OCI-LY7 (cell line): ENCODE results near the gene POLQ.

Experiments
- CTCF ChIP-seq: fragments of 200-600 bp; sonication (generic); conservative IDR thresholded peaks from 2 replicates; pipeline ENCODE4 v1.5.1; 2014; ENCODE audit warnings: mild to moderate bottlenecking, antibody characterized with exemption, low read length, moderate library complexity, mixed read lengths
- EZH2phosphoT487 ChIP-seq: fragments of 200-600 bp; sonication (generic); IDR thresholded peaks from 2 replicates; pipeline ENCODE4 v1.6.1; 2018; ENCODE audit warnings: low read depth, borderline replicate concordance, mild to moderate bottlenecking, mixed run types, antibody characterized with exemption, low read length, moderate library complexity, mixed read lengths

DNA sequence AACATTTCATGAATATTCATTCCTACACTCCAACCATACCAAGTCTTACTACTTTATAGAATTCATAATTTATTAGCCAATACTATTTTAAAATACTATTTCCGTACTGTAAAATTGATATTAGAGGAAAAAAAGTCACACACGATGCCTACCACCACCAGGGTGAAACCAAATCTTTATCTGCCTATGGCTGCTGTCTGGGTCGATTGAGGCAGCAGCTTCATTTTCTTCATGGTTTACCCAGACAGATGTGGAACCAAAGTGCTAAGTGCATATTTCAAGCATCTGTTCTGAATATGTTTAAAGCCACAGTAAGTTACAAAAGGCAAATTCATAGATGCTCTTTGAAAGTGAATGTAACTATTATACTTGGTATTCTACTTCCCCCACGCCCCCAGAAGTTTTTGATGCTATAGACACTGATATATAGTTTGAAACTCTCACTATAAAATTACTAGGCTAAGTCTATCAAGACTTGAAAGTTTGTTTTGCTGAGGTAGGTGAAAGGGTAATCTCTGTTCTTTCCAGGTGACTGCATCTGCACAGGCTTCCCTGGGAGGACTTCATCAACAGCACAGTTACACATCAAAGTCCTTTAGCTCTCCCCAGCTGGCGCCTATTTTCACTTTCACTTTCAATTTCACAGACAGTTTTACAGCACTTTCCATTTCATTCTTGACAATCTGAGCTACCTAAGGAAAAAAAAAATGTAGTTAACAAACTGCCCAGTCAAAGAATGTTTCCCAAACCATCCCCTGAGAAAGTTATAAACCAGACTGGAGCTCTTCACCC, 113.9 kb downstream of the POLQ start:
- no peak for TF ChIP-seq CTCF
- no peak for TF ChIP-seq EZH2phosphoT487
